DOHH2 (cell line): ENCODE measurements around the gene CADPS.

Experiments used
- H3F3A ChIP-seq: fragments of 200-600 bp; sonication (generic), shearing (Covaris generic); 2 replicates; pipeline ENCODE4 v1.6.0; 2016; ENCODE audit warnings: antibody characterized with exemption, mild to moderate bottlenecking; ENCODE audit not compliant: control insufficient read depth, insufficient read depth
- H3K27ac ChIP-seq: fragments of 200-600 bp; sonication (generic); 2 replicates; pipeline ENCODE4 v1.5.1; 2014; ENCODE audit warnings: low read depth, mild to moderate bottlenecking, low read length, moderate library complexity
- H3K27me3 ChIP-seq: fragments of 200-600 bp; sonication (generic); 2 replicates; pipeline ENCODE4 v1.6.1; 2014; ENCODE audit warnings: mild to moderate bottlenecking, low read length, mixed read lengths; ENCODE audit not compliant: control insufficient read depth
- H3K36me3 ChIP-seq: fragments of 200-600 bp; sonication (generic); 2 replicates; pipeline ENCODE4 v1.6.1; 2014; ENCODE audit warnings: mild to moderate bottlenecking, low read length, moderate library complexity, mixed read lengths; ENCODE audit not compliant: control insufficient read depth
- H3K4me1 ChIP-seq: fragments of 200-600 bp; sonication (generic); 2 replicates; pipeline ENCODE4 v1.6.1; 2014; ENCODE audit warnings: mild to moderate bottlenecking, low read length, mixed read lengths; ENCODE audit not compliant: control insufficient read depth
- H3K4me2 ChIP-seq: fragments of 200-600 bp; sonication (generic); 2 replicates; pipeline ENCODE4 v1.6.0; 2014; ENCODE audit warnings: mild to moderate bottlenecking, low read length, moderate library complexity
- H3K4me3 ChIP-seq: fragments of 200-600 bp; sonication (generic); 2 replicates; pipeline ENCODE4 v1.5.1; 2014; ENCODE audit warnings: mild to moderate bottlenecking, low read length, mixed read lengths
- H3K79me2 ChIP-seq: fragments of 200-600 bp; sonication (generic); 2 replicates; pipeline ENCODE4 v1.6.1; 2014; ENCODE audit warnings: mild to moderate bottlenecking, low read length, mixed read lengths; ENCODE audit not compliant: control insufficient read depth
- H3K9me2 ChIP-seq: fragments of 200-600 bp; sonication (generic); replicated peaks from 2 replicates; pipeline ENCODE4 v1.6.1; 2014; ENCODE audit warnings: mild to moderate bottlenecking, low read length, mixed read lengths; ENCODE audit not compliant: control insufficient read depth
- H3K9me3 ChIP-seq: fragments of 200-600 bp; sonication (generic); 2 replicates; pipeline ENCODE4 v1.6.1; 2014; ENCODE audit warnings: antibody characterized with exemption, low read length, mixed read lengths; ENCODE audit not compliant: control insufficient read depth, insufficient read depth
- H4K20me1 ChIP-seq: fragments of 200-600 bp; sonication (generic); 2 replicates; pipeline ENCODE4 v1.6.0; 2014; ENCODE audit warnings: low read depth, mild to moderate bottlenecking, antibody characterized with exemption, low read length, moderate library complexity; ENCODE audit not compliant: control insufficient read depth, insufficient read depth
- CTCF ChIP-seq: fragments of 200-600 bp; sonication (generic); IDR thresholded peaks from one replicate; pipeline ENCODE4 v1.5.1; 2014; ENCODE audit warnings: antibody characterized with exemption, mild to moderate bottlenecking, low read depth, low read length; ENCODE audit not compliant: poor library complexity, severe bottlenecking
- EZH2phosphoT487 ChIP-seq: fragments of 200-600 bp; sonication (generic); IDR thresholded peaks from 2 replicates; pipeline ENCODE4 v1.6.1; 2017; ENCODE audit warnings: borderline replicate concordance, mild to moderate bottlenecking, antibody characterized with exemption, low read length, moderate library complexity, mixed read lengths

The CADPS gene

GRCh38 chr3:62445275-62445674 lies 429.9 kb downstream of the CADPS start:
- Histone ChIP-seq H3K27me3 (no peaks in the 10 kb centered on the region), H3K36me3 (peaks cover 8% of the 10 kb centered on the region), H3K9me3 (no peaks in the 10 kb centered on the region), H3K4me2 (no peak overlapping the region), H3F3A (no peaks in the 10 kb centered on the region), H3K27ac (no peak overlapping the region), H3K79me2 (no peaks in the 10 kb centered on the region), H3K4me3 (no peak overlapping the region), H3K4me1 (peaks cover 12% of the 10 kb centered on the region), H4K20me1 (no peaks in the 10 kb centered on the region), H3K9me2 (no peaks in the 10 kb centered on the region)
- TF ChIP-seq CTCF (no peak), EZH2phosphoT487 (no peak)

GRCh38 chr3:62439978-62440377 lies 435.2 kb downstream of the CADPS start:
- H3K79me2 ChIP-seq = no peaks in the 10 kb centered on the region
- H4K20me1 ChIP-seq = no peaks in the 10 kb centered on the region
- no peaks in the 10 kb centered on the region for H3K27me3 ChIP-seq
- H3K4me2 ChIP-seq = no peak overlapping the region
- H3F3A ChIP-seq = no peaks in the 10 kb centered on the region
- no peaks in the 10 kb centered on the region for H3K9me2 ChIP-seq
- TF ChIP-seq EZH2phosphoT487 = no peak
- TF ChIP-seq CTCF = no peak
- H3K4me3 ChIP-seq = no peak overlapping the region
- H3K27ac ChIP-seq = no peak overlapping the region
- peaks cover 2% of the 10 kb centered on the region; the same call in 1 of the 2 replicates for H3K36me3 ChIP-seq
- no peaks in the 10 kb centered on the region for H3K9me3 ChIP-seq
- no peaks in the 10 kb centered on the region for H3K4me1 ChIP-seq

- Histone ChIP-seq H3K4me2 (no peak overlapping the region), H3K9me2 (no peaks in the 10 kb centered on the region), H3K79me2 (no peaks in the 10 kb centered on the region), H3K27me3 (no peaks in the 10 kb centered on the region), H3F3A (no peaks in the 10 kb centered on the region), H3K4me3 (no peak overlapping the region), H3K36me3 (peaks cover 2% of the 10 kb centered on the region; the same call in 1 of the 2 replicates), H3K4me1 (no peaks in the 10 kb centered on the region), H3K9me3 (no peaks in the 10 kb centered on the region), H4K20me1 (no peaks in the 10 kb centered on the region), H3K27ac (no peak overlapping the region)
- TF ChIP-seq CTCF (no peak), EZH2phosphoT487 (no peak)
Measured at GRCh38 chr3:62439176-62439813, 435.9 kb downstream of the CADPS start.
